Nephron progenitor cell (in vitro differentiated cells): ENCODE results near the gene RGL2.
"Not testable (repeated sequence)": the region's sequence is repeated elsewhere in the genome, so short reads cannot be mapped to it uniquely, and the experiment has no call there.

ENCODE experiments used
- DNase-seq: peaks from one replicate; pipeline ENCODE4 v3.0.0; 2021
- H3K27ac Mint-ChIP-seq: 2 replicates; pipeline ENCODE4 v1.8.0; 2021; ENCODE audit warnings: mild to moderate bottlenecking, moderate library complexity, mixed read lengths
- H3K27me3 Mint-ChIP-seq: 2 replicates; pipeline ENCODE4 v1.8.0; 2021; ENCODE audit warnings: mild to moderate bottlenecking, low read depth, mixed read lengths; ENCODE audit not compliant: poor library complexity
- H3K36me3 Mint-ChIP-seq: 2 replicates; pipeline ENCODE4 v1.8.0; 2021; ENCODE audit warnings: low read depth, mixed read lengths
- H3K4me1 Mint-ChIP-seq: 2 replicates; pipeline ENCODE4 v1.8.0; 2021; ENCODE audit warnings: mixed read lengths
- H3K4me3 Mint-ChIP-seq: 2 replicates; pipeline ENCODE4 v1.8.0; 2021; ENCODE audit warnings: mild to moderate bottlenecking, moderate library complexity, mixed read lengths
- H3K9me3 Mint-ChIP-seq: 2 replicates; pipeline ENCODE4 v1.8.0; 2021; ENCODE audit warnings: mild to moderate bottlenecking, moderate library complexity, mixed read lengths
- CTCF ChIP-seq: fragments of 200-600 bp; sonication (generic); IDR thresholded peaks from 2 replicates; pipeline ENCODE4 v1.5.0; 2021; ENCODE audit warnings: antibody characterized with exemption

RGL2 gene

DNA sequence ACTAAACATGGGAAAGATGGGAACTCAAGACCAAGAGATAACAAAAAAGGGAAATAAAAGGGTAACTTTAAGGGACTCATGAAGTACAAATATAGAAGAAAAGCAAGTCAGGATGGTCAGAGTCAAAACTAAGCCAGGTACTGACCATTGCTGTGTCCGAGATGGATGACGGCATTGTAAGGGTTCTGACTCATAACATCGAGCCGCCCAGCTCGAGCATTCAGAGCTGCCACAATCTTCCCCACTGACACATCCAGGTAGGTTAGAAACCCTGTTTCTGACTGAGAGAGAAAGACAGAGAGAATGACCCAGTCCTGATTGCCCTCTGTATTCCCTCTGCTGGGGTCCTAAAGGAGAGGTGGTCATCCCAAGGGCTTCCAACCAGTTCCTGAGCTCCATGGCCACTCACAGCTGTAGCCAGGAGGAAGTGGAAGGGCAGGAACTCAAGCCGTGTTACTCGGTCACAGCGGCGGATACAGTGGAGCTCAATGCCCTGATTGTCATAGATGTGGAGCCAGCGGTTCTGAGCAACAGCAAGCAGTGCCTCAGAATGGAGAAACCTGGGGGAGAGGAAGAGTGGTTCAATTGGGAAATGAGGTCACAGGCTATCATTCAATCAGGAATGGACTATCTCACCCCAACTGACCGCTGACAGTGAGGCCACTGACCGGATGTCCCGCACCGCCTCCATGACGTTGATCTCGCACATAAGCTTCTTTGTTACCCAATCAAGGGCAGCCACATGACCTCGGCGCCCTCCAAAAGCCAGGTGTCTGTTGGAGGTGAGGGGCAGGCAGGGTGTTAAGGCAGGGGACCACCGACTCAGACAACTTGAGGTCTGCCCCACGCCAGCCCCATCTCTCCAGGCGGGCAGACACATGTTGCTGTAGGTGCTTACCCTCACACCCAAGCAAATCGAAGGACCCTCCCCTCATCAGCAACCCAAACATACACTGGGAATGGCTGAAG is 11.5 kb downstream of the RGL2 start:
- H3K27ac Mint-ChIP-seq: peak overlapping the region; percentile 5
- DNase-seq: no peak

DNA sequence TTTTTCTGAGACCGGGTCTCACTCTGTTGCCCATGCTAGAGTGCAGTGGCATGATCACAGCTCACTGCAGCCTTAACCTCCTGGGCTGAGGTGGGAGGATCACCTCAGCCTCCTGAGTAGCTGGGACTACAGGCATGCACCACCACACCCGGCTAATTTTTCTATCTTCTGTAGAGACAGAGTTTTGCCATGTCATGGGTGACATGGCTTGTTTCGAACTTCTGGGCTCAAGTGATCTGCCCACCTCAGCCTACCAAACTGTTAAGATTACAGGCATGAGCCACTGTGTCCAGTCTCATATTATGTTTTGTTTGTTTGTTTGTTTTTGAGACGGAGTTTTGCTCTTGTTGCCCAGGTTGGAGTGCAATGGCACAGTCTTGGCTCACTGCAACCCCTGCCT is 13.5 kb downstream of the RGL2 start:
- Mint-ChIP-seq H3K36me3 (peaks cover 17% of the 10 kb centered on the region), H3K4me1 (peaks cover 49% of the 10 kb centered on the region)
- not testable (repeated sequence) for H3K4me3 Mint-ChIP-seq, H3K27ac Mint-ChIP-seq, DNase-seq, H3K9me3 Mint-ChIP-seq, H3K27me3 Mint-ChIP-seq

More for the DNA sequence above, 11.5 kb downstream of the RGL2 start:
- H3K4me1 Mint-ChIP-seq: peaks cover 49% of the 10 kb centered on the region
- peaks cover 2% of the 10 kb centered on the region for H3K27me3 Mint-ChIP-seq
- H3K36me3 Mint-ChIP-seq: peaks cover 17% of the 10 kb centered on the region
- peak overlapping the region; percentile 98 for H3K4me3 Mint-ChIP-seq
- no peaks in the 10 kb centered on the region for H3K9me3 Mint-ChIP-seq
- TF ChIP-seq CTCF: no peak

GRCh38 chr6:33280539-33280938 is 18.2 kb downstream of the RGL2 start:
- Mint-ChIP-seq H3K4me1 (peaks cover 41% of the 10 kb centered on the region), H3K9me3 (no peaks in the 10 kb centered on the region), H3K27ac (no peak overlapping the region), H3K36me3 (peaks cover 9% of the 10 kb centered on the region), H3K4me3 (no peak overlapping the region), H3K27me3 (no peaks in the 10 kb centered on the region)
- no peak for TF ChIP-seq CTCF
- no peak for DNase-seq

GRCh38 chr6:33279971-33280511 is 18.7 kb downstream of the RGL2 start:
- Mint-ChIP-seq H3K36me3 (peaks cover 13% of the 10 kb centered on the region), H3K9me3 (no peaks in the 10 kb centered on the region), H3K27me3 (no peaks in the 10 kb centered on the region), H3K27ac (peak overlapping the region; percentile 85), H3K4me1 (peaks cover 46% of the 10 kb centered on the region), H3K4me3 (no peak overlapping the region)
- DNase-seq: peak; percentile 58
- peak; percentile 56 for TF ChIP-seq CTCF

DNA sequence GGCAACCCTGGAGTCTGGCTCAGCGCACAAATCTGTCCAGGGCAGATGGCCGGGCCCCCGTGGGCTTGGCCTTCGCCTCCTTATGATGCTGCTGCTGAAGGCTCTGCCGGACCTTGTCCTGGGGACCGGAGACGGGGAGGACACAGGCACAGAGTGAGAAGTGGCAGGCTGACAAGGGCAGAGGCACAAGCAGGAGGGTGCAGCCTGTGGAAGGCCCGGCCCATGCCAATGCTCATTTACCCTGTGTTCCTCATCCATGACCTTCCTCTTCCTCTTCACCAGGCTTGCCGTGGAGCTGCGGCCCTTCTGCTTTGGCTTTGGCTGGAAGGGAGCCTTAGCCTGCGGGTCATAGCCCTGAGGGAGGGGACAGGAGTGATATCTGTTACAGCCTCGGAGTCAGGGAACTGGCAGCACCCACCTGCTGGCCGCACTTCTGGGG is 19.5 kb downstream of the RGL2 start:
- Mint-ChIP-seq H3K9me3 (no peaks in the 10 kb centered on the region), H3K4me1 (peaks cover 53% of the 10 kb centered on the region), H3K36me3 (peaks cover 20% of the 10 kb centered on the region), H3K27me3 (no peaks in the 10 kb centered on the region), H3K27ac (no peak overlapping the region), H3K4me3 (no peak overlapping the region)
- no peak for DNase-seq
- TF ChIP-seq CTCF: no peak

- Mint-ChIP-seq H3K36me3 (peaks cover 24% of the 10 kb centered on the region), H3K27ac (no peak overlapping the region), H3K27me3 (no peaks in the 10 kb centered on the region), H3K9me3 (no peaks in the 10 kb centered on the region), H3K4me1 (peaks cover 57% of the 10 kb centered on the region), H3K4me3 (no peak overlapping the region)
- TF ChIP-seq CTCF: no peak
- DNase-seq: no peak
These were observed 19.9 kb downstream of the RGL2 start for GRCh38 chr6:33278810-33279209.
